OCI-LY7 (cell line): ENCODE measurements around the gene CRYBG1.

ENCODE experiments used
- EZH2phosphoT487 ChIP-seq: fragments of 200-600 bp; sonication (generic); IDR thresholded peaks from 2 replicates; pipeline ENCODE4 v1.6.1; 2018; ENCODE audit warnings: low read depth, borderline replicate concordance, mild to moderate bottlenecking, mixed run types, antibody characterized with exemption, low read length, moderate library complexity, mixed read lengths
- TF ChIP-seq, protein P1 (sequence below): fragments of 200-600 bp; sonication (generic); conservative IDR thresholded peaks from 2 replicates; pipeline ENCODE4 v1.5.1; 2014; ENCODE audit warnings: mild to moderate bottlenecking, antibody characterized with exemption, low read length, moderate library complexity, mixed read lengths

DNA sequence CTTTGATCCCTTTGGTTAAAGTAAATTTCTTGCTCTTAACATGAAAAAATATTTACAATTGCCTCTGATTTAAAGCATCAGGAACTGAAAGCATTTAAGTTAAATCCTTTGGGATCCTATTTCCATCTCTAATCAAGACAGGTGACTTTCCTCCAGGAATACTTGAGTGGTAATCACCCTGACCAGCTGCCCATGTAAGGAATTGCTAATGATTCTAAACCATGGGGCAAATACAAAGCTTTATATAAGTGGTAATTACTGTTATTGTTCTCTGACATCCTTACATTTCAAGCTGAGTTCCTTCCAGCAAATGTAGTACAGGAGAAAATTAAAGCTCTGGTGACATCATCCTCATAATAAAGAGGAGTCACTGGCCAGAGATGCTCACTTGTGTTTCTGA lies 100.6 kb downstream of the CRYBG1 start:
- TF ChIP-seq, protein P1, sequence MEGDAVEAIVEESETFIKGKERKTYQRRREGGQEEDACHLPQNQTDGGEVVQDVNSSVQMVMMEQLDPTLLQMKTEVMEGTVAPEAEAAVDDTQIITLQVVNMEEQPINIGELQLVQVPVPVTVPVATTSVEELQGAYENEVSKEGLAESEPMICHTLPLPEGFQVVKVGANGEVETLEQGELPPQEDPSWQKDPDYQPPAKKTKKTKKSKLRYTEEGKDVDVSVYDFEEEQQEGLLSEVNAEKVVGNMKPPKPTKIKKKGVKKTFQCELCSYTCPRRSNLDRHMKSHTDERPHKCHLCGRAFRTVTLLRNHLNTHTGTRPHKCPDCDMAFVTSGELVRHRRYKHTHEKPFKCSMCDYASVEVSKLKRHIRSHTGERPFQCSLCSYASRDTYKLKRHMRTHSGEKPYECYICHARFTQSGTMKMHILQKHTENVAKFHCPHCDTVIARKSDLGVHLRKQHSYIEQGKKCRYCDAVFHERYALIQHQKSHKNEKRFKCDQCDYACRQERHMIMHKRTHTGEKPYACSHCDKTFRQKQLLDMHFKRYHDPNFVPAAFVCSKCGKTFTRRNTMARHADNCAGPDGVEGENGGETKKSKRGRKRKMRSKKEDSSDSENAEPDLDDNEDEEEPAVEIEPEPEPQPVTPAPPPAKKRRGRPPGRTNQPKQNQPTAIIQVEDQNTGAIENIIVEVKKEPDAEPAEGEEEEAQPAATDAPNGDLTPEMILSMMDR: no peak
- no peak for TF ChIP-seq EZH2phosphoT487
